OCI-LY3 (cell line): ENCODE results near the gene C11orf68.

Experiments
- H2AFZ ChIP-seq: fragments of 200-600, 300-600 bp; shearing (Covaris generic); 2 replicates; pipeline ENCODE4 v1.6.0; 2014; ENCODE audit warnings: antibody characterized with exemption, low read depth, low read length
- H3K27ac ChIP-seq: fragments of 200-600, 300-600 bp; sonication (generic); 2 replicates; pipeline ENCODE4 v1.5.1; 2014; ENCODE audit warnings: mild to moderate bottlenecking, low read length, moderate library complexity, mixed read lengths
- H3K27me3 ChIP-seq: fragments of 200-600, 300-600 bp; sonication (generic); 2 replicates; pipeline ENCODE4 v1.6.1; 2014; ENCODE audit warnings: low read depth, low read length, mixed read lengths
- H3K36me3 ChIP-seq: fragments of 200-600, 300-600 bp; sonication (generic); replicated peaks from 2 replicates; pipeline ENCODE3; 2014; ENCODE audit warnings: low read depth, low read length, mixed read lengths
- H3K4me1 ChIP-seq: fragments of 300-600, 200-600 bp; sonication (generic); 2 replicates; pipeline ENCODE4 v1.6.1; 2014; ENCODE audit warnings: low read length, mixed read lengths
- H3K4me2 ChIP-seq: fragments of 200-600, 300-600 bp; sonication (generic); 2 replicates; pipeline ENCODE4 v1.6.1; 2014; ENCODE audit warnings: low read length, mixed read lengths
- H3K4me3 ChIP-seq: fragments of 300-600, 200-600 bp; sonication (generic); 2 replicates; pipeline ENCODE4 v1.5.1; 2014; ENCODE audit warnings: antibody characterized with exemption, mild to moderate bottlenecking, low read length, moderate library complexity
- H3K79me2 ChIP-seq: fragments of 300-600, 200-600 bp; shearing (Covaris generic); 2 replicates; pipeline ENCODE4 v1.6.1; 2014; ENCODE audit warnings: mild to moderate bottlenecking, low read length, mixed read lengths
- H3K9ac ChIP-seq: fragments of 300-600, 200-600 bp; shearing (Covaris generic); 2 replicates; pipeline ENCODE4 v1.6.0; 2014; ENCODE audit warnings: mild to moderate bottlenecking, low read length, moderate library complexity
- H3K9me3 ChIP-seq: fragments of 200-600, 300-600 bp; shearing (Covaris generic); 2 replicates; pipeline ENCODE4 v1.6.1; 2014; ENCODE audit warnings: low read length, mixed read lengths; ENCODE audit not compliant: insufficient read depth
- H4K20me1 ChIP-seq: fragments of 200-600, 300-600 bp; sonication (generic); 2 replicates; pipeline ENCODE4 v1.6.1; 2016; ENCODE audit warnings: low read length, mixed read lengths; ENCODE audit not compliant: insufficient read depth
- EZH2phosphoT487 ChIP-seq: fragments of 200-600 bp; shearing (Covaris generic); IDR thresholded peaks from 2 replicates; pipeline ENCODE4 v1.6.1; 2018; ENCODE audit warnings: antibody characterized with exemption, mixed run types, low read depth
- TF ChIP-seq, protein P1 (sequence below): fragments of 200-600, 300-600 bp; sonication (generic); IDR thresholded peaks from 2 replicates; pipeline ENCODE4 v1.5.1; 2014; ENCODE audit warnings: antibody characterized with exemption, low read length, low read depth

Gene C11orf68

DNA sequence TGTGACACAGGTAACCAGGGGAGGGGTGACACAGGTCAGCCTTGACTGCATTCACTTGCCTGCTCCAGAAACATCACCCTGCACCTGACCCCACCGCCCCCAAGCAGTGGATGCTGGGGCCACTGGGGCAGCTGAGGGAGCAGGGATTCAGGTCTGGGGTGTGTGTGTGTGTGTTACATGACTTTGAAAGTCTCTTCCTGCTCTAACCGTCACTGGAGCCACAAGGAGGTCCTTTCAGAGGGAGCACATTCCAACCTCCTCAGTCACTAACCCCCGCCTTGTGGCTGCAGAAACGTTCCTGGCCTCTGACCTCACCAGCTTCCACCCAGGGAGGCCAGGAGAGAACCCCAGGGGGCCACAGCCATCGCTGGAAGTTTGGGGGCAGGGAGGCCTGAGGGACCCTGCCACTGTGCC lies 15.8 kb downstream of the C11orf68 start:
- H3K4me1 ChIP-seq, result no peaks in the 10 kb centered on the region
- H3K9me3 ChIP-seq, result no peaks in the 10 kb centered on the region
- no peaks in the 10 kb centered on the region for H4K20me1 ChIP-seq
- TF ChIP-seq, protein P1, sequence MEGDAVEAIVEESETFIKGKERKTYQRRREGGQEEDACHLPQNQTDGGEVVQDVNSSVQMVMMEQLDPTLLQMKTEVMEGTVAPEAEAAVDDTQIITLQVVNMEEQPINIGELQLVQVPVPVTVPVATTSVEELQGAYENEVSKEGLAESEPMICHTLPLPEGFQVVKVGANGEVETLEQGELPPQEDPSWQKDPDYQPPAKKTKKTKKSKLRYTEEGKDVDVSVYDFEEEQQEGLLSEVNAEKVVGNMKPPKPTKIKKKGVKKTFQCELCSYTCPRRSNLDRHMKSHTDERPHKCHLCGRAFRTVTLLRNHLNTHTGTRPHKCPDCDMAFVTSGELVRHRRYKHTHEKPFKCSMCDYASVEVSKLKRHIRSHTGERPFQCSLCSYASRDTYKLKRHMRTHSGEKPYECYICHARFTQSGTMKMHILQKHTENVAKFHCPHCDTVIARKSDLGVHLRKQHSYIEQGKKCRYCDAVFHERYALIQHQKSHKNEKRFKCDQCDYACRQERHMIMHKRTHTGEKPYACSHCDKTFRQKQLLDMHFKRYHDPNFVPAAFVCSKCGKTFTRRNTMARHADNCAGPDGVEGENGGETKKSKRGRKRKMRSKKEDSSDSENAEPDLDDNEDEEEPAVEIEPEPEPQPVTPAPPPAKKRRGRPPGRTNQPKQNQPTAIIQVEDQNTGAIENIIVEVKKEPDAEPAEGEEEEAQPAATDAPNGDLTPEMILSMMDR, result no peak
- no peak for TF ChIP-seq EZH2phosphoT487
- H2AFZ ChIP-seq, result no peak overlapping the region
- no peak overlapping the region for H3K27ac ChIP-seq
- no peaks in the 10 kb centered on the region for H3K79me2 ChIP-seq
- peaks cover 37% of the 10 kb centered on the region for H3K27me3 ChIP-seq
- no peaks in the 10 kb centered on the region for H3K36me3 ChIP-seq
- H3K4me2 ChIP-seq, result no peak overlapping the region
- H3K4me3 ChIP-seq, result no peak overlapping the region
- no peak overlapping the region for H3K9ac ChIP-seq

DNA sequence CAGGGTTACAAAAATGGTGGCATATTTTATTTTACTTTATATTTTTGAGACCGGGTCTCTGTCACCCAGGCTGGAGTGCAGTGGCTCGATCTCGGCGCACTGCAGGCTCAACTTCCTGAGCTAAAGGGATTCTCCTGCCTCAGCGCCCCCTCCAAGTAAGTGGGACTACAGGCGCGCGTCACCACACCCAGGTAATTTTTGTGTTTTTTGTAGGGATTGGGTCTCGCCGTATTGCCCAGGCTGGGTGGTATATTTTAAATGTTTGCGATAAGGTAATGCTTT lies 18.0 kb downstream of the C11orf68 start:
- no peaks in the 10 kb centered on the region for H3K4me1 ChIP-seq
- no peak overlapping the region for H2AFZ ChIP-seq
- H3K27ac ChIP-seq, result no peak overlapping the region
- no peaks in the 10 kb centered on the region for H3K9me3 ChIP-seq
- TF ChIP-seq EZH2phosphoT487, result no peak
- TF ChIP-seq, protein P1, result no peak
- H4K20me1 ChIP-seq, result no peaks in the 10 kb centered on the region
- no peaks in the 10 kb centered on the region for H3K79me2 ChIP-seq
- peak overlapping the region; percentile 68 for H3K4me3 ChIP-seq
- peak overlapping the region; percentile 59 for H3K4me2 ChIP-seq
- H3K9ac ChIP-seq, result no peak overlapping the region
- no peaks in the 10 kb centered on the region for H3K36me3 ChIP-seq
- peaks cover 25% of the 10 kb centered on the region; the same call in 1 of the 2 replicates for H3K27me3 ChIP-seq

- Histone ChIP-seq H3K27me3 (peaks cover 21% of the 10 kb centered on the region; the same call in 1 of the 2 replicates), H2AFZ (no peak within 1 kb of the TSS), H3K27ac (no peak within 1 kb of the TSS), H3K36me3 (no peaks in the 10 kb centered on the region), H3K9ac (no peak within 1 kb of the TSS), H3K4me1 (no peaks in the 10 kb centered on the region), H4K20me1 (no peaks in the 10 kb centered on the region), H3K4me2 (peak within 1 kb of the TSS; percentile 59), H3K9me3 (no peaks in the 10 kb centered on the region), H3K79me2 (no peaks in the 10 kb centered on the region), H3K4me3 (peak within 1 kb of the TSS; percentile 68)
- TF ChIP-seq, protein P1, result no peak
- TF ChIP-seq EZH2phosphoT487, result no peak
Observed at GRCh38 chr11:65900125-65900898, 18.6 kb downstream of the C11orf68 start, which contains the start of gene FOSL1. Gene FOSL1 (minus strand): TSS chr11:65900388. CDS start chr11:65900339, 49 bp downstream.

DNA sequence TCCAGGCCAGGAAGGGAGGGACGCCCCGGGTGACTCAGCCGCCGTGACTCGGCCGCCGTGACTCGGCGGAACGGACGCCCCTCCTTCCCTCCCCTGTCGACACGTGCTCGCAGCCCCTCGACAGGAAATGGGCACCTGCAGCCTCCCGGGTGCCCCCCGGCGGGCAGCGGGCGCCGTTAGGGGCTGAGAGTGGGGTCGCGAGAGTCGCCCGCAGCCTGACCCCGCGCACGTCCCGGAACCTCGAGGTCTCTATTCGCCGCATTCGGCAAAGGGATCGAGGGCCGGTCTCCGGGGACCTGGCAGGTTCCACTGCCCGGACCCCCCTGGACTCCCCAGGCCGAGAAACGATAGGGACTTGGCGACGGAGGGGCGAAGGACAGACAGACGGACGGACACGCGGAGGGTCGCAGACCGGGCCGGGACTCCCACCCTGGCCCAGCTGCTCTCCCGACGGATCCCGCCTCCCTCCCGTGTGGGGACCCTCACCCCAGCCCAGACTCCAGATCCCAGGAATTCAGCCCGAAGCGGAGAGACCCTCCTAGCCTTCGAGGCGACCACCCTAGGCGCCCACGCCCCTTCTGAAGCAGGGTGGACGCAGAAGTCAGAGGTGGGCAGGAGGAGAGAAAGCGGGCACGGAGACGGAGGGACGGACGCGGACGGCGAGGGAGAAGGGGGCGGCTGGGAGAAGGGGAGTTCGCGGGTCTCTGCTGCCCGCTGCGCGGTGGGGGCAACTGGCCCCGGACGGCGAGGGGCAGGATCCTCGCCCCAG lies 19.3 kb downstream of the C11orf68 start:
- Histone ChIP-seq H3K9ac (no peak overlapping the region), H4K20me1 (no peaks in the 10 kb centered on the region), H3K9me3 (no peaks in the 10 kb centered on the region), H2AFZ (no peak overlapping the region), H3K79me2 (no peaks in the 10 kb centered on the region), H3K4me3 (no peak overlapping the region), H3K36me3 (no peaks in the 10 kb centered on the region), H3K27me3 (peaks cover 21% of the 10 kb centered on the region; the same call in 1 of the 2 replicates), H3K27ac (no peak overlapping the region), H3K4me2 (peak overlapping the region; percentile 59; the same call in 1 of the 2 replicates), H3K4me1 (no peaks in the 10 kb centered on the region)
- no peak for TF ChIP-seq EZH2phosphoT487
- TF ChIP-seq, protein P1, result no peak
